ENCODE results near the gene GRIA3.

DNA sequence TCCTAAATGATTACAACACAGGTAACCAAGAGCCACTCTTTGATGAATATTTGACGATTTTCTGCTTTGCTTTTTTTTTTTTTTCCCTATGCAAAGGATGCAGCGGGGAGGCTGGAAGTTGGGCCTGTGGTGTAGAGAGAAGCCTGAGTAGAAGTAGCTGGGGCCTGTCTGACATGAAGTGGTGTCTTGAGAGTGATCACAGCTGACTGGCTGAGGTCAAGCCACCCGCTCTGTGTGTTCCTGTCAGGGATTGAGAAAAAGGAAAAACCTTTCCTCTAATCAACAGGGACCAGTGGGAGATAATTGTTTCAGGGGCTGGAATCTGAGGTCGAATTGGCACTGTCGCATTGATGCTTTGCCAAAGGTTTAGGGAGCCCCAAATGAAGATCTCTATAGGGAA lies 258.7 kb downstream of the GRIA3 start:
- no peak for TF ChIP-seq POLR2A (IDR thresholded peaks at IDR 0.05; ENCODE audit: low read depth, low read length)
- TF ChIP-seq POLR2AphosphoS5 (IDR thresholded peaks at IDR 0.05; ENCODE audit: low read depth, low read length), result no peak
- no peak for TF ChIP-seq TAF1 (IDR thresholded peaks at IDR 0.05; ENCODE audit: borderline replicate concordance, low read depth, low read length)

All from GM12892 (cell line).